GM19324 (cell line): ENCODE results near the gene MESP2.
"Not testable (repeated sequence)": the region's sequence is repeated elsewhere in the genome, so short reads cannot be mapped to it uniquely, and the experiment has no call there.

Experiments used
- ATAC-seq: cut with Tn5 transposase; IDR thresholded peaks from one replicate; pipeline ENCODE4 v1.9.1; 2021; ENCODE audit warnings: mild to moderate bottlenecking, moderate library complexity; ENCODE audit not compliant: unreplicated experiment, low FRiP score

The MESP2 gene

DNA sequence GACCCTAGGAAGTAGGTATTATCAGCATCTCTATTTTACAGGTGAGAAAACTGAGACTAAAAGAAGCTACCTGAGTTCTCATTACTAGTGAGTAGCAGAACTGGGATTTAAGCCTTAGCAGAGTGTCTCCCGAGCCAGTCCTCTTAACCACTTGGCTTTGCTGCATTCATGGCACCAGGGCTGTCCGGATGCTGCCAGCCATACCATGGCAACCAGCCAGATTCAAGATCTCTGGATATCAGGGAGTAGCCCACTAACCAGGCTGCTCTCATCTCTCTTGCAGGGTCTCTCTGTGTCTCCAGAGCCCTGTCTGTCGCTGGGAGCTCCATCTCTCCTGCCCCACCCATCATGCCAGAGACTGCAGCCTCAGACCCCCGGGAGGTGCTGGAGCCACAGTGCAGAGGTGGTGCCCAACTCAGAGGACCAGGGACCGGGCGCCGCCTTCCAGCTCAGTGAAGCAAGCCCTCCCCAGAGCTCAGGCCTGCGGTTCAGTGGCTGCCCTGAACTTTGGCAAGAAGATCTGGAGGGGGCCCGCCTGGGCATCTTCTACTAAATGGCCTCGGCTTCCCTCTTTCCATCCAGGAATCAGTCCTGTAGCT lies 1.7 kb downstream of the MESP2 start:
- no peak for ATAC-seq

DNA sequence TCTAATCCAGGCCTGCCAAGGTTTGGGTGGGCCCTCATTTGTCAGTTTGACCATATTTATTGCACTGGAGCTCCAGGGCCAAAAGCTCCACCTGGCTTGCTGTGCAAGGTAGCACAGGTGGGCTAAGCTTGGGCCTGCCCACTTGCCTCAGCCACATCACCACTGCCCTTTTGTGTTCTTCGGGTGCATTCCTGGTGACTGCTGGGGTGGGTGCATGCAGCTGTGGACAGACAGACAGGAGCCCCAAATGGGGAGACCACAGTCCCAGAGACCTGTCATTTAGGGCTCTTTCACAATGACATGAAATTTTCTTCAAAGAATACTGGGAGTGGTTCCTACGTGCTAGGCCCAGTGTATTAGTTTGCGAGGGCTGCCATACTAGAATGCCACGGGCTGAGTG lies 2.7 kb downstream of the MESP2 start:
- no peak for ATAC-seq

DNA sequence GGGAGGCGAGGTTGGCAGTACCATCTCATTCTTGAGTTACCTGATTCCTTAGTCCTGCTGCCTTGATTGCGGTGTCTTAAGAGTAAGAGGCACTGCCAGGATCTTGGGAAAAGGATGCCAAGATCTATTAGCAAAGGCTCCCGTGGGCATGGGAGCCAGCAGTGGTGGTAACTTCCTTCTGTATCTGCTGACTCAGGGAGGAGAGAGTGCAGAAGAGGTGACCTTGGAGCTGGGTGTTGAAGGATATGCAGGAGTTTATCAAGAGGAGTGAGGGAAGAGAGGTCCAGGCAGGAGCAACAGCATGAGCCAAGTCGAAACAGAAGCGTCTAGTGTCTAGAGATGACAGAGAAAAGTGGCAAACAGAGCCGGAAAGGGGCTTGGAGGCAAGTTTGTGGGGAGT lies 4.5 kb downstream of the MESP2 start:
- ATAC-seq, result no peak

DNA sequence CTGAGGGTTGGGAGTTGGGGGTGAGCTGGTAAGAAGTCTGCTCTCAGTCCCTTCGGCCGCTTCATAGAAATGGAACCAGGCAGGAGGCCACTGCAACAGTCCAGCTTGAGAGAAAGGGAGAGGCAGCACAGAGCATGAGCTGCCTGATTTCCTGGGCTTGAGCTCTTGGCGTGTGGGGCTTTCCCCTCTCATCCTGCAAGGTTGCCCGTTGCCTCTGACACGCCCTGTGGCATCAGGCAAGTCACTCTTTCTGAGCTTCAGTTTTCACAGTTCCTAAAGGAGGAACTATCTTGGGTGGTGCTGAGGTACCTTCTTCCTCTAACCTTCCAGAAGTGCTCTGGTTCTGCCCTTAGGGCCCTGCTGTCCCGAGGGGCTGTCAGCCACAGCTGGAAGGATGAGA lies 4.9 kb downstream of the MESP2 start:
- ATAC-seq, result no peak

DNA sequence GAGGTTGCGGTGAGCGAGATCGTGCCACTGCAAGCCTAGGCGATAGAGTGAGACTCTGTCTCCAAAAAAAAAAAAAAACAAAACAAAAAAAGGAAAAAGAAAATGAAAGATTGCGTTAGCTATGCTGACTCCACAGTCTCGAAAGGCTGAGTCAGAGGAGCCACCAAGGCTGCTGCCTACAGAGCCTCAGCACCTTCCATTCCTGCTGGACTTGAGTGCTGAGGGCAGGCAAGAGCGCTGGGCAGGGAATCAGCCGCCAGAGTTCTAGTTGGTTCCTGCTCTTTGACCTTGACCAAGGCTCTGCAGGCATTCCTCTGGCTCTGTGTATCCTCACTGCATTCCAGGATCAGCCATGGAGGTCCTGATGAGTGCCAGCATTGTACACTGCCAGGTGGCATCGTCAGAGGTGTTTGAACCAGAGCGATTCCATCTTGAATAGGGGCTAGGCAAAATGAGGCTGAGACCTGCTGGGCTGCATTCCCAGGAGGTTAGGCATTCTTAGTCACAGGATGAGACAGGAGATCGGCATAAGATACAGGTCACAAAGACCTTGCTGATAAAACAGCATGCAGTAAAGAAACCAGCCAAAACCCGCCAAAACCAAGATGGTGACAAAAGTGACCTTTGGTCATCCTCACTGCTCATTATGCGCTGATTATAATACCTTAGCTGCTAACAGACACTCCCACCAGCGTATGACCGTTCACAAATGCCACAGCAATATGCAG lies 5.9 kb downstream of the MESP2 start:
- ATAC-seq, result no peak

DNA sequence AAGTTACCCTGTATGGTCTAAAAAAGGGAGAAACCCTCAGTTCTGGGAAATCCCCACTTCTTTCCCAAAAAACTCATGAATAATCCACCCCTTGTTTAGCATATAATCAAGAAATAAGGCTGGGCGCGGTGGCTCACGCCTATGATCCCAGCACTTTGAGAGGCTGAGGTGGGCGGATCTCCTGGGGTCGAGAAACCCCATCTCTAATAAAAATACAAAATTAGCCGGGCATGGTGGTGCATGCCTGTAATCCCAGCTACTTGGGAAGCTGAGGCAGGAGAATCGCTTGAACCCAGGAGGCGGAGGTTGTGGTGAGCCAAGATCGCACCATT lies 6.5 kb downstream of the MESP2 start:
- ATAC-seq, result not testable (repeated sequence)

DNA sequence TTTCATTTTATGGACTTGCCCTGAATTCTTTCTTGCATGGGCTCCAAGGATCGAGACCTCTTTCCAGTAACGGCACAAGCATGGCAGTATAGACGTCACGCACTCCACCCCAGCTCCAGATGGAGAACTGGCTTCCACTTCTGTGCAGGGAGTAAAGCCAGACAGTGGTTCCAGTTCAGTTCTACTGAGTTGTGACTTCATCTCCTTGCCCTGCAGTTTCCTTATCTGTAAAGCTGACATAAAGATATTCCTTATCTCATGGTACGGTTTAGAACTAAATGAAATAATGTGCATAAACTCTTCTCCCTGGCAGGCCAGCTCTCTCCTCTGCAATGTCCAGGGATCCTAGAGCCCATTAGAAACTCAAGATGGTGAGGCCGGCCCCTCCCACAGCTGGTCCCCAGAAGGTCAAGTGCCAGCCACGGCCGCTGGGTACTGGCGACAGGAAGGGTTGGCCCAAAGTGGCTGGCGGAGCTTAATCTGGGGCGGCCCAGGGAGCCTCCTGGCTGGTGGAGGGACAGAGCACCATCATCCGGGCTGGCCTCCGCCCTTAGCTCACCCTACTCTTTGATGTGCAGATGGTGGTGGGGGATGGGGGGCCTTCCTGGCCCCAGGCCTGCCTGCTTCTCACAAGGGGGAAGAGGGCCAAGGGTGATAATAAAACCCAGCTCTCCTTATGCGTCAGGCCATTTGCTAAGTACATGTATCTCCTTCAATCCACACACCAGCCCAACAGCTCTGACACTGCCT lies 7.2 kb downstream of the MESP2 start:
- ATAC-seq, result no peak

DNA sequence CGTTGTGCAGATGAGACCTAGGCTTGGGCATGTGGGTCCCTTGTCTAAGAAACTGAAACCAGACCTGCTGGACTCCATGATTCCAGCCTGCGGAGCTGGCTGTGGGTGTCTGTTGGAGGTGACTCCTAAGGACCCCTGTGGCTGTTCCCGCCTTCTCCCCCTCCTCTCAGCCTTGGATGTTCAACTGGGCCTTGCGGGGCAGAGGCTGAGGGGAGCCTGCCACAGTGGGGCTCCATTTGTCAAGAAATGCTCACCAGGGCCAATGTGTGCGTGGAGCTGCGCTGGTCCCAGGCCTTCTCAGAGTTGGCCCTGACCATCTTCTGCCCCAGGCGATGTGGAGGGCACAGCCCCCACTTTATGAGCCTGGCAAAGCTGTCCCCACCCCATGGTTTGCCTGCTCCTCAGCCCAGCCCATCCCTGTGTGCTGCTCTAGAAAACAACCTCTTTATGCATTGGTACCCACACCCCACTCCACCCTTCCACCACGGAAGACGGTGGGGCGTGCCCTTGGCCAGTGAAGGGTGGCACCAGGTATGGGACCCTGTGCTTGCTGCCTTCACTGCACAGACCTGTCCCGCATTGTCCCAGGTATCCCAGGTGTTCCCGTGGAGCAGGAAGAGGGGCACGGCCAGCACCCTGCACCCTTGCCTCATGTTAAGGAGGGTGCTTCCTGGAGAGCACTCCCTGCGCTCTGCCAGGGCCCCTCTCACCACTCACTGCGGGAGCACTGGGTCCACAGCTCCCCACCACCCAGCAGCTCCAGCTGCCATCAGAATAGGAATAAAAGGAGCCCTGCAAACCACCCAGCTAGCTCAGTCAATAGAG lies 7.9 kb downstream of the MESP2 start:
- no peak for ATAC-seq

DNA sequence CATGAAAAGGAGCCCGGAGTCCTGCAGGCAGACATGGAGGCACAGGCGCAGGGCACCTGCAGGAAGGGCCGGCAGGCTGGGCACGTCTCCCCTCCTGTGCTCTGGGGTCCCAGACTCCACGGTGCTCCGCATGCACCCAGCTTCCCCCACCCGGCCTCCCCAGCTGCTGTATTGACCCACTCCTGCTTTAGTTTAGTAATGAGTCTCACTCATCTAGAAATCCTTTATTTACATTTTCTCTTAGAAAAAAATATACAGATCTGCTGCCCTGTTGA lies 8.5 kb downstream of the MESP2 start:
- ATAC-seq, result no peak

DNA sequence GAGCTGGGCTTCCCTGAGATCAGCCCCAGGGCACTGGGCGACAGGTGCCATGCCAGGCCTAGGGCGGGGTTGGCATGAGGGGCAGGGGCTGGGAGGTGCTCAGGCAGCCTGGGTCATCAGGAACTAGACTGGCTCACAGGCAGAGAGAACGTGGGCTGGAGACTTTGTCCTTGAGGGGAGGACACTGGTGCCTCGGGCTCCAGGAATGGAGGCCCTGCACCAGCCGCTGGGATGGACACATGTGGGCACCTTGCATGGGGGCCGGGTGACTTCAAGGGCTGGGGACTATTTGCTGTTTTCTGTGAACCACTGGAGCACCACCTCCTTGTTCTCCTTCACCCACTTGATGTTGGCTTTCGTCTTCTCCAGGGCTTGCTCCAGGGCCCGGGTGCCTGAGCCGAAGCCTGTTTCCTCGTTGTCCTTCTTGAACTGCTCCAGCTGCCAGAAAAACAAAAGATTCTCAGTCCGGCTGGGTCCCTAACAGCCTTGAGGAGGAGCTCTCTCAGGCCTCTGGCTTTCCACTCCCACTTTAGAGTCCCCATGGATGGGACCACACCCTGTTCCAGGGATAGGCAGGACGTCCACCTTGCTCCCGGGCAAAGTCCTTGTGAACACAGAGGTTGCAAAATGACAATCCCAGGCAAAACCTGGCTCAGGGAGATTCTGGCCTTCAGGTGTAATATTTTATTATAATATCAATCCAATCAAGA lies 9.1 kb downstream of the MESP2 start:
- ATAC-seq, result no peak

DNA sequence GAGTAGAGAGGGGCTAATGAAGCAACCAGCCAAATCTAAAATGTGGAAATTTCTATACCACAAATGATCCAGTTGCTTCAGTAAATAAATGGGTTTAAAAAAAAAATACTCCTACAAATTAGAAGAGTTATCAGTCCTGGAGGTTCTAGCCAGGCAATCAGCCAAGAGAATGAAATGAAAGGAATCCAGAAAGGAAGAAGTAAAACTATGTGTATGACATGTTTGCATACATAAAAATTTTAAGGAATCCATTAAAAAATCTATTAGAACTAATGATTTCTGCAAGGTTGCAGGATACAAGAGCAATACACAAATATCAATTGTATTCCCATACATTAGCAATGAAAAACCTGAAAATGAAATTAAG lies 9.6 kb downstream of the MESP2 start:
- ATAC-seq, result no peak

DNA sequence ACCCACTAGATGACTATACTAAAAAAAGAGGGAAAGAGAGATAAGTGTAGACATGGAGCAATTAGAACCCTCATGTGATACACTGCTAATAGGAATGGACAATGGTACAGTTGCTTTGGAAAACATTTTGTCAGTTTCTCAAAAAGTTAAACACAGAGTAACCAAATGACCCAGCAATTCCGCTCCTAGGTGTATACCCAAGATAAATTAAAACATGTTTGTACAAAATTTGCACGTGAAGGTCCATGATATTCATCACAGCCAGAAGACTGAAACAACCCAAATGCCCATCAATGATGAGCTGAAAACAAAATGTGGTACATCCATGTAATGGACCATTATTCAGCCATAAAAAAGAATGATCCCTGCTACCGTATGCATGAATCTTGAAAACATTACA lies 11.8 kb downstream of the MESP2 start:
- ATAC-seq, result no peak

DNA sequence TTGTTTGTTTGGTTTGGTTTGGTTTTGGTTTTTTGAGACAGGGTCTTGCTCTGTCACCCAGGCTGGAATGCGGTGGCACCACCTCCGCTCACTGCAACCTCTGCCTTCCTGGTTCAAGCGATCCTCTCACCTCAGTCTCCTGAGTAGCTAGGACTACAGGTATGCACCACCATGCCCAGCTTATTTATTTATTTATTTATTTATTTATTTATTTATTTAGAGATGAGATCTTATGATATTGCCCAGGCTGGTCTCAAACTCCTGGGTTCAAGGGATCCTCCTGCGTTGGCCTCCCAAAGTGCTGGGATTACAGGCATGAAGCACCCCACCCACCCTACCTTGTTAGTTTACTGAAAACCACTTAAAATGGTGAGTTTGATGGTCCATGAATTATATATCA lies 12.5 kb downstream of the MESP2 start:
- not testable (repeated sequence) for ATAC-seq

DNA sequence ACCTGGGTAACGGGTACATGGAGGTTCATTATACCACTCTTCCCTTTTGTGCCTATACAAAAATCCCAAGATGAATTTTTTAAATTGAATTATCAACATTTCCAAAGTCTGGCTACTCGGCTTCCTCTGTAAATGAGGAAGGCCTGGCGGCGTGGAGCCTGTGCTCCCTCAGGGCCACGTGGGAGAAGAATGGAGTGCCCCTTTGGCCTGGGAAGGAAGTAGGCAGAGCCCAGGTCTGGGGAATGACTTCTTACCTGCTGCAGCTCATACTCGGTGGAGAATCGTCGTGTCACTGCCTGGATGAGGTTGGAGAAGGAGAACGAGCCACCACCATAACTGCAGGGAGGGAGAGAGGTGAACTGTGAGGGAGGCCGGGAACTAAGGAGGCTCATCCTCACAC lies 14.1 kb downstream of the MESP2 start:
- no peak for ATAC-seq

DNA sequence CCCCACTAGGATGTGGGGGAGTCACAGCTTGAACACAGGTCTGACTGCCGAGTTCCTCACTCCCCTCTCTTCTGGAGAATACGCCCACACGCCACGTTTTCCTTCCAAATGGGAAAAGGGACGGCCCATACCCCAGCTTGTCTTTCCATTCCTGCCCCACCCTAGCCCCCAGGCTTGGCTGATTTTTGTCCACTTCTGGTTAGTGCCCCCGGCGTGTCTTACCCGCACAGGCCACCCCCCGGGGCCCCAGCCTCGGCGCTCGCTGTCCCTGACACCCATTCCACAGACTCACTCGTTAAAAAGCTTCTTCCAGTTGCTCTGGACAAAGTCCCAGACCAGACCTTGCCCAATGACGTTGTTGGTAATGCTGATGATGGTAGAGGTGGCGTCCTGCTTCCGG lies 14.5 kb downstream of the MESP2 start:
- no peak for ATAC-seq

DNA sequence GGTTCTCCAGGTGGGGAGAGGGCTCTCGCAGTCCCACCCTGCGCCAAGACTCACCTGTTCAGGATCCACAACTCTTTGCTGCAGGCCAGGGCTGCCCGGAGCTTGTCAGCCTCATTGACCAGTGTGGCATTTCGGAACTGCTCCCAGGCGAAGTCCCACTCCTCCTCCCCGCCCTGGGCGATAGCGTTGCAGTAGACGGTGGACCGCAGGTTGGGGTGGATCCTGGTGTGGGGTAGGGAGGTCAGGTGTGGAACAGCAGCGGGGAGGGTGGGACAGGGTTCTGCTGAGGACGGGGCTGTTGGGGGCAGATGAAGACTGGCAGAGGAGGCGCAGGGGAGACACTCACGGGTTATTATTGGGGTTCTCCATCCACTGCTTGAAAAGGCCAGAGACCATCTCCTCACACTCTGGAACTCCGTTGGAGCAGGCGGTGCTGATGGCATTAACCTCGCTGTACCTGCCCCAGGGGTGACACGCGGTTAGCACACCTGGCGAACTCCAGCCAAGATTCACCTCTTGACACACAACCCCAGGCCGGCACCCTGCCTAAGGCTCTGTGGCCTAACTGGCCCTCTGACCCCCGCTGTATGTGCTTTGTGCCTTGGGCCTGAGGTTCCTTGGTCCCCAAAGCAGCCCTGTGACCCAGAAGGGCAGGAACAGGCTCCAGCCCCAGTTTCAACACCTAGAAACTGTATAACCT lies 16.1 kb downstream of the MESP2 start:
- no peak for ATAC-seq

DNA sequence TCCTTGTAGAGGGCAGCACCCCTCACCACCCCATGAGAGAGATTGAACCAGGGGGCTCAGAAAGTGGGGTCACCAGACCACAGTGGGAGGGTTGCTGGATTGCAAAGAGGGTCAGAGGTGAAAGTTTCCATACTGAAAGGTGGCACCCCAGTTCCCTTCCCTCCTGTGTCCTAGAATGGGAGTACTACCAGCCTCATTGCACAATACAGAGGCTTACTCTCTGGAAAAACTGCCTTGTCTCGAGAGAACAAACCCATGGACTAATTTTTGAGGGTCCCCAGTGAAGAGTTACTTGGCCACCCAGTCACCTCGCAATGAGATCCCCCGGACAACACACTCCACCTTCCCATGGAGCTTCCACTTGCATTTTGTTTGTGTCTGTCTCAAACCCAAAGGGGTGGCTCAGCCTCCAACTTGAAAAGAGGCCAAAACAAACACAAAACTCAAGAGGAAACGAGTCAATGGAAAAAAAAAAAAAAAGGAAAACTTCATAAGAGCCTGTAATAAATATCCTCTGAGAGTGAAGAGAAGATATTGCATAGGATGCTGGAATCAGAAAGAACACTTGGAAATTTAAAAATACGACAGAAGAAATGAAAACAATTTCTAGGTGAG lies 18.6 kb downstream of the MESP2 start:
- no peak for ATAC-seq

DNA sequence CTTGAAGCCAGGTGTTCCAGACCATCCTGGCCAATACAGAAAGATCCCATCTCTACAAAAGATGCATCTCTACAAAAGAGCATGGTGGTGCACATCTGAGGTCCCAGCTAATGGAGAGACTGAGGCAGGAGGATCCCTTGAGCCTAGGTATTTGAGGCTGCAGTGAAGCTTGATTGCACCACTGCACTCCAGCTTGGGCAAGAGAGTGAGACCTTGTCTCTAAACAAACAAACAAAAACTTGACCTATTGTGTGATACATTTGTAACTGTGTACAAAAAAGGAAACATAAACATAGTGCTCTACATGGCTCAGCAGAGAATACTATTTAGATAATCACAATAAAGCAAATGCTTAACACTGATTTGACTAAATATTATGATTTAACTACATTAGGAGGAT lies 19.9 kb downstream of the MESP2 start:
- ATAC-seq, result no peak

DNA sequence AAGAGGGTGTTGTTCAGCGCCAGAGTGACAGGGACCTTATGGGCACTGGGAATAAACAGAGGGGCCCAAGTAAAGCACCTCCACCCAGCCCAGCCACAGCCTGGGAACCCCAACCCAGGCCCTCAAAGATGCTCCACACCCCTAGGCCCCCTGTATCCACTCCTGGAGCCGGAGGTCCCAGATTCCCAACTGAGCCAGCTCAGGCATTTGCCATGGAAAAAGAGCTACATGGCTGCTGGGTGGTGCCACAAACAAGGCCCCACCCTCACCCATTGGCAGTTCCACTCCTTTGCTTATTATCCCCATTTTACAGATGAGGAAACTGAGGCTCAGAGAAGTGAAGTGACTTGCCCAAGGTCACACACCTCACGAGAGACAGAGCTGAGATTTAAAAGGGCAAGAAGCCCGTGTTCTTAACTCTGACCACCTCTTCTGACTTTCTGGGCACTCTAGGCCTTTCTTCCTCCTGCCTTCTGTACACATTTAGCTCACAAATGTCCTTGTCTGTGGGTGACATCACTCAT lies 21.6 kb downstream of the MESP2 start:
- ATAC-seq, result no peak
